Middle frontal gyrus (tissue), 1 donor: ENCODE results near the gene LRRC8B.

Experiments
- DNase-seq: peaks from one replicate; pipeline ENCODE4 v3.0.0-alpha.2; 2015; ENCODE audit warnings: low spot score; ENCODE audit errors: extremely low spot score

The LRRC8B gene

GRCh38 chr1:89632657-89633247 is 108.1 kb downstream of the LRRC8B start, which contains the start of gene LRRC8C:
TSS of gene LRRC8C (plus strand) at chr1:89633120. CDS start at chr1:89686474, 53,354 bp downstream.
- peak; percentile 79 for DNase-seq

DNA sequence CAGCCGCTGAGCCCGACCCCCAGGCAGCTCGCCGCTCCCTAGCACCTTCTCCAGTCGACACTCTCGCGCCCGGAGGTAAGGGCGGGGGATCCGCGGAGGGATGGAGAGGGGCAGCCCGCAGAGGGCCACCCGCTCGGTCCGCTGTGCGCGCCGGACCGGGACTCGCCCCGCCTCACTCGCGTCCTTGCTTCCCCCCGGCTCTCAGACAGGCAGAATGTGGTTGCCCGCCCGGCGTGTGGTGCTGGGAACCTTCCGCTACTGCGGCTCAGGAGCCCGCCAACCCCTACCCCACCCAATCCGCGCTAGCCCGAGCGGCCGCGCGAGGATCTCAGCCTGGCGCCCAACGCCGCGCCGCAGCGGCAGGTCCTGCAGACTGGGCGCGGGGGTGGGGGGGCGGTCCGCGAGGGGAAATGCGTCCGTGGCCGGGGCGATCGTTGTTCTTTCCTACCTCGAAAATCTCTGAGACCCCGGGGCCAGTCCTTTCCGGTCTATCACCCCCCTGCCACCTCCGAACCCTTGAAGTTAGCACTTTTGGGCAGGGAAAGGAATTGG is 108.7 kb downstream of the LRRC8B start:
- DNase-seq: no peak

DNA sequence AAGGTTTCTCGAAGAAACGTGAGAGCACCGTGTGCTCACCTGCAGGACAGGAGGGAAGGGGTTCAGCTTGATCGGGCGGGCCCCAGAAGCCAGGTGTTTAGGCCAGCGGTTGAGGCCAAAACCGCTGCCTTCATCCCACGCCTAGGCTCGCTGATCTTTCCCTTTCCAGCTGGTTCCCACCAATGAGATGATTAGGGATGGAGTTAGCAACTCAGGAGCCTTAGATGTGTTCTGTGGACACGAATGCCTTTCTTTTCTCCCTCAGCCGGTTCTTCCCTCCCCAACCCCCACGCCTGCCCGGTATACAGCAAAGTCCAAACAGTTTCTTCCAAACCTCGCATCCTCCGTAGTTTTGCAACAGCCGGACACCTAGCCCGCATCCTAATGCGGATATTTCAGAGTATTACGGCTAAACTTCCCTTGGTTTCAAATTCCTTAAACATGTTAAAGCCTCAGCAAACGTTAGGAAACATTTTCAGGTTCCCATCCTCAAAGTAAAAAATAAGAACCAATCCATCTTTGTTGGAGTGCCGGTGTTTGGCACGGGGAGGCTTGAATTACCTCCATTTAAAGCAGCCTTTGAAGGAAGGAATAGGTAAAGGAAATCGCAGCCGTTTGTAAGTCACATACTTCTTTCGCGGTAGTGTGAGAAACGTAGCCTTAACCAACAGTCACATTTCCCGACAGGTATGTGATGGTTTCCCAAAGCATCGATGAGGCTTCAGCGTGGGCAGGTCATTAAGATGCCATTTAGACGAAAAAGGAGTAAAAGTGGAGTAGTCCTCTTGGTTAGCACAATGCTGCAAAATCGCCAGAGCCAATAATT is 109.4 kb downstream of the LRRC8B start:
- no peak for DNase-seq

GRCh38 chr1:89635825-89636815 is 111.5 kb downstream of the LRRC8B start:
- no peak for DNase-seq

DNA sequence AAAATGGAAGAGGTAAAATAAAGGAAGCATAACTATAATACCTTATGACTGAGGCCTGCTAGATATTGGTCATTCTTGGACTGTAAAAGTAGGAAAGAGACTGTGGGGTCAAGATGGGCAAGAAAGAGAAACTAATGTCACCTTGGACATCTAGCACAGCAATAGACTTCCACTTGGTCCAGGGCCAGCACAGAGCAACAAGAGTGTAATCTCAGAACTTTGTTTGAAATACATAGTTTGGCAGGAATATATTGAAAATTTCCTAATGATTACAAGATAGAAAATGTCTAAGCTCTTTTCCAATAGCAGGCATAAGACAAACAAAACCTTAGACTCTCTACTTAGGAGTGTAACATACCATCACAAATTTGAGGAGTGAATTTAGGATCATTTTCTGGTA is 112.9 kb downstream of the LRRC8B start:
- no peak for DNase-seq

GRCh38 chr1:89640440-89640839 is 115.8 kb downstream of the LRRC8B start:
- no peak for DNase-seq

- DNase-seq: no peak
Observed at GRCh38 chr1:89641781-89642180, 117.2 kb downstream of the LRRC8B start.

GRCh38 chr1:89643577-89643976 is 118.9 kb downstream of the LRRC8B start:
- no peak for DNase-seq

GRCh38 chr1:89644119-89644814 is 119.6 kb downstream of the LRRC8B start:
- no peak for DNase-seq

DNA sequence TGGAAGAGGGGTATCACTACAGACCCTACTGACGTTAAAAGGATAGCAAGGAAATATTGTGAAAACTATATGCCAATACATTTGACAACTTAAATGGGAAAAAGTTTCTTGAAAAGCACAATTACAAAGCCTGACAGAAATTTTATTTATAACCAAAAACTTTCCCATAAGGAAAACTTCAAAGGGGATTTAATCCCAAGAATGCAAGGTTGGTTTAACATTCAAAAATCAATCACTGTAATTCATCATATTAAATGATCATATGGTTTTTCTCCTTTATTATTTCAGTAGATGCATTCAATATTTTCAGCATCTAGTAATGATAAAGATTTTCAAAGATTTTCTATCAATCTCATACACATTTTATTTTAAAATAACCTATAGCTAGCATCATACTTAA is 121.6 kb downstream of the LRRC8B start:
- DNase-seq: no peak
